Measurements from ENCODE around the gene FBXO42.

FBXO42 gene

GRCh38 chr1:16204216-16204615 lies 148.1 kb downstream of the FBXO42 start:
- no peak for TF ChIP-seq CTCF (IDR thresholded peaks at IDR 0.05; ENCODE audit: low read depth, low read length)
- H3K4me3 ChIP-seq (ENCODE audit: low read depth, low read length) = no peak overlapping the region

GRCh38 chr1:16203550-16203949 lies 148.7 kb downstream of the FBXO42 start:
- H3K4me3 ChIP-seq (ENCODE audit: low read depth, low read length) = no peak overlapping the region
- TF ChIP-seq CTCF (IDR thresholded peaks at IDR 0.05; ENCODE audit: low read depth, low read length) = no peak

GRCh38 chr1:16202281-16203210 lies 149.7 kb downstream of the FBXO42 start:
- no peak overlapping the region for H3K4me3 ChIP-seq (ENCODE audit: low read depth, low read length)
- TF ChIP-seq CTCF (IDR thresholded peaks at IDR 0.05; ENCODE audit: low read depth, low read length) = no peak

- TF ChIP-seq CTCF (IDR thresholded peaks at IDR 0.05; ENCODE audit: low read depth, low read length) = no peak
These were observed 152.6 kb downstream of the FBXO42 start for GRCh38 chr1:16199700-16200099.

GRCh38 chr1:16199157-16199501 lies 153.2 kb downstream of the FBXO42 start:
- no peak for TF ChIP-seq CTCF (IDR thresholded peaks at IDR 0.05; ENCODE audit: low read depth, low read length)
- H3K4me3 ChIP-seq (ENCODE audit: low read depth, low read length) = no peak overlapping the region

More at GRCh38 chr1:16199700-16200099, 152.6 kb downstream of the FBXO42 start:
- H3K4me3 ChIP-seq (ENCODE audit: low read depth, low read length) = no peak overlapping the region

GRCh38 chr1:16198444-16199156 lies 153.7 kb downstream of the FBXO42 start:
- TF ChIP-seq CTCF (IDR thresholded peaks at IDR 0.05; ENCODE audit: low read depth, low read length) = no peak

GRCh38 chr1:16196874-16197273 lies 155.4 kb downstream of the FBXO42 start:
- no peak overlapping the region for H3K4me3 ChIP-seq (ENCODE audit: low read depth, low read length)
- no peak for TF ChIP-seq CTCF (IDR thresholded peaks at IDR 0.05; ENCODE audit: low read depth, low read length)

More at GRCh38 chr1:16198444-16199156, 153.7 kb downstream of the FBXO42 start:
- no peak overlapping the region for H3K4me3 ChIP-seq (ENCODE audit: low read depth, low read length)
